WI38 (cell line): ENCODE results near the gene DCC.

Experiments
- H3K4me3 ChIP-seq: 2 replicates; pipeline ENCODE4 v1.5.1; 2011; ENCODE audit warnings: low read depth, mild to moderate bottlenecking, control low read depth, low read length
- CTCF ChIP-seq: IDR thresholded peaks from 2 replicates; pipeline ENCODE4 v1.5.1; 2012; ENCODE audit warnings: low read depth, mild to moderate bottlenecking, control low read depth, low read length

Gene DCC

GRCh38 chr18:53382870-53383269 lies 1042.9 kb downstream of the DCC start:
- no peak for TF ChIP-seq CTCF
- H3K4me3 ChIP-seq, result no peak overlapping the region

- H3K4me3 ChIP-seq, result no peak overlapping the region
- TF ChIP-seq CTCF, result no peak
These were observed 1045.9 kb downstream of the DCC start for GRCh38 chr18:53385889-53386288.

GRCh38 chr18:53387581-53387980 lies 1047.6 kb downstream of the DCC start:
- no peak for TF ChIP-seq CTCF

GRCh38 chr18:53402670-53403069 lies 1062.7 kb downstream of the DCC start:
- no peak overlapping the region for H3K4me3 ChIP-seq
- TF ChIP-seq CTCF, result no peak

More at GRCh38 chr18:53387581-53387980, 1047.6 kb downstream of the DCC start:
- no peak overlapping the region for H3K4me3 ChIP-seq

GRCh38 chr18:53408271-53408670 lies 1068.3 kb downstream of the DCC start:
- H3K4me3 ChIP-seq, result no peak overlapping the region
- TF ChIP-seq CTCF, result no peak

- no peak overlapping the region for H3K4me3 ChIP-seq
- TF ChIP-seq CTCF, result no peak
These were observed 1071.5 kb downstream of the DCC start for GRCh38 chr18:53411511-53411910.

- no peak overlapping the region for H3K4me3 ChIP-seq
These were observed 1077.0 kb downstream of the DCC start for GRCh38 chr18:53417003-53417402.

More at GRCh38 chr18:53417003-53417402, 1077.0 kb downstream of the DCC start:
- TF ChIP-seq CTCF, result no peak
